HEK293 (cell line): ENCODE measurements around the gene WRNIP1.

Experiments used
- CTCF ChIA-PET: fragments of 350-600 bp; formaldehyde crosslinking; extraction: SDS; loops from one replicate; lab custom pipeline; 2021; ENCODE audit warnings: antibody characterized with exemption; lab: Yijun Ruan, JAX
- POLR2A ChIA-PET: fragments of 300-600 bp; formaldehyde crosslinking; extraction: SDS; loops from one replicate; lab custom pipeline; 2020; ENCODE audit warnings: antibody characterized with exemption, inconsistent platforms; lab: Yijun Ruan, JAX
- H3K27ac ChIP-seq: fragments of 200-500 bp; sonication (Bioruptor generic); 2 replicates; pipeline ENCODE4 v1.5.1; 2014; ENCODE audit warnings: low read depth, low read length, control low read depth, inconsistent platforms; ENCODE audit errors: extremely low read depth
- H3K36me3 ChIP-seq, 2 experiments: fragments of 200-500 bp in 1 of 2; sonication (Bioruptor generic) in 1 of 2; 1 replicate in 1 of 2; 2 replicates in 1 of 2; pipeline ENCODE4 v1.5.1; 2014 to 2017; ENCODE audit warnings: inconsistent platforms in 2 of 2, low read length in 2 of 2; ENCODE audit not compliant: control insufficient read depth in 2 of 2, insufficient read depth in 1 of 2
- H3K4me1 ChIP-seq: fragments of 200-500 bp; sonication (Bioruptor generic); 2 replicates; pipeline ENCODE4 v1.5.1; 2014; ENCODE audit warnings: mild to moderate bottlenecking, low read length, inconsistent platforms; ENCODE audit not compliant: control insufficient read depth, insufficient read depth
- H3K4me3 ChIP-seq: 2 replicates; pipeline ENCODE4 v1.5.1; 2011; ENCODE audit warnings: low read depth, mild to moderate bottlenecking, control low read depth, low read length, moderate library complexity
- H3K9me3 ChIP-seq: fragments of 200-500 bp; sonication (Bioruptor generic); 2 replicates; pipeline ENCODE4 v1.5.1; 2014; ENCODE audit warnings: low read depth, low read length, inconsistent platforms; ENCODE audit not compliant: control insufficient read depth, insufficient read depth
- BCL6B ChIP-seq: fragments of 450-650 bp; formaldehyde crosslinking; IDR thresholded peaks from 2 replicates; pipeline ENCODE4 v1.5.1; 2017; ENCODE audit warnings: missing biosample characterization, missing genetic modification characterization
- FEZF1 ChIP-seq: fragments of 450-650 bp; formaldehyde crosslinking; IDR thresholded peaks from 2 replicates; pipeline ENCODE4 v1.5.1; 2016; ENCODE audit warnings: missing biosample characterization, missing genetic modification characterization
- GLIS1 ChIP-seq: fragments of 450-650 bp; formaldehyde crosslinking; IDR thresholded peaks from 2 replicates; pipeline ENCODE4 v1.5.1; 2016; ENCODE audit warnings: missing biosample characterization, missing genetic modification characterization
- IKZF3 ChIP-seq: fragments of 450-650 bp; IDR thresholded peaks from 2 replicates; pipeline ENCODE4 v1.5.0; 2018; ENCODE audit warnings: missing biosample characterization, mild to moderate bottlenecking, missing genetic modification characterization, moderate library complexity
- KLF10 ChIP-seq: fragments of 450-650 bp; IDR thresholded peaks from 2 replicates; pipeline ENCODE4 v1.5.1; 2018; ENCODE audit warnings: missing biosample characterization, mild to moderate bottlenecking, missing genetic modification characterization
- MEIS1 ChIP-seq: sonication (generic); formaldehyde crosslinking; IDR thresholded peaks from 2 replicates; pipeline ENCODE4 v1.8.1; 2022; ENCODE audit warnings: missing genetic modification reagents, mild to moderate bottlenecking, borderline replicate concordance
- OSR2 ChIP-seq: fragments of 450-650 bp; formaldehyde crosslinking; IDR thresholded peaks from 2 replicates; pipeline ENCODE4 v1.5.1; 2016; ENCODE audit warnings: missing biosample characterization, missing genetic modification characterization
- SCRT1 ChIP-seq: fragments of 450-650 bp; formaldehyde crosslinking; IDR thresholded peaks from 2 replicates; pipeline ENCODE4 v1.5.1; 2016; ENCODE audit warnings: missing biosample characterization, missing genetic modification characterization, borderline replicate concordance
- ZBTB17 ChIP-seq: fragments of 450-650 bp; formaldehyde crosslinking; IDR thresholded peaks from 2 replicates; pipeline ENCODE4 v1.5.1; 2016; ENCODE audit warnings: missing biosample characterization, missing genetic modification characterization
- ZBTB20 ChIP-seq: fragments of 450-650 bp; formaldehyde crosslinking; IDR thresholded peaks from 2 replicates; pipeline ENCODE4 v1.5.1; 2016; ENCODE audit warnings: missing biosample characterization, missing genetic modification characterization
- ZBTB7A ChIP-seq: fragments of 450-650 bp; formaldehyde crosslinking; IDR thresholded peaks from 2 replicates; pipeline ENCODE4 v1.5.1; 2016; ENCODE audit warnings: low read depth, missing biosample characterization, missing genetic modification characterization
- ZEB2 ChIP-seq: fragments of 450-650 bp; formaldehyde crosslinking; IDR thresholded peaks from 2 replicates; pipeline ENCODE4 v1.5.1; 2016; ENCODE audit warnings: missing biosample characterization, missing genetic modification characterization
- ZFP3 ChIP-seq: fragments of 450-650 bp; formaldehyde crosslinking; IDR thresholded peaks from 2 replicates; pipeline ENCODE4 v1.5.1; 2016; ENCODE audit warnings: low read depth, missing biosample characterization, missing genetic modification characterization
- ZFP37 ChIP-seq: fragments of 450-650 bp; formaldehyde crosslinking; IDR thresholded peaks from 2 replicates; pipeline ENCODE4 v1.5.1; 2016; ENCODE audit warnings: missing biosample characterization, missing genetic modification characterization
- ZNF2 ChIP-seq: fragments of 450-650 bp; formaldehyde crosslinking; IDR thresholded peaks from 2 replicates; pipeline ENCODE4 v1.5.1; 2016; ENCODE audit warnings: missing biosample characterization, missing genetic modification characterization
- ZNF24 ChIP-seq: fragments of 450-650 bp; formaldehyde crosslinking; IDR thresholded peaks from 2 replicates; pipeline ENCODE4 v1.5.1; 2016; ENCODE audit warnings: missing biosample characterization, missing genetic modification characterization
- ZNF292 ChIP-seq: fragments of 450-650 bp; formaldehyde crosslinking; IDR thresholded peaks from 2 replicates; pipeline ENCODE4 v1.5.1; 2016; ENCODE audit warnings: low read depth, missing biosample characterization, missing genetic modification characterization, borderline replicate concordance
- ZNF335 ChIP-seq: fragments of 450-650 bp; formaldehyde crosslinking; conservative IDR thresholded peaks from 2 replicates; pipeline ENCODE4 v1.5.1; 2016; ENCODE audit warnings: missing biosample characterization, missing genetic modification characterization
- ZNF341 ChIP-seq: fragments of 450-650 bp; formaldehyde crosslinking; IDR thresholded peaks from 2 replicates; pipeline ENCODE4; 2016; ENCODE audit warnings: low read depth, missing biosample characterization, missing genetic modification characterization
- ZNF350 ChIP-seq: fragments of 450-650 bp; formaldehyde crosslinking; IDR thresholded peaks from 2 replicates; pipeline ENCODE4 v1.5.0; 2017; ENCODE audit warnings: missing biosample characterization, mild to moderate bottlenecking, missing genetic modification characterization
- ZNF416 ChIP-seq: fragments of 450-650 bp; formaldehyde crosslinking; IDR thresholded peaks from 2 replicates; pipeline ENCODE4 v1.5.1; 2016; ENCODE audit warnings: missing biosample characterization, missing genetic modification characterization
- ZNF510 ChIP-seq: fragments of 450-650 bp; formaldehyde crosslinking; IDR thresholded peaks from 2 replicates; pipeline ENCODE4 v1.5.1; 2018; ENCODE audit warnings: mild to moderate bottlenecking, missing genetic modification characterization, missing biosample characterization; ENCODE audit not compliant: insufficient replicate concordance
- ZNF558 ChIP-seq: fragments of 450-650 bp; formaldehyde crosslinking; IDR thresholded peaks from 2 replicates; pipeline ENCODE4 v1.5.1; 2016; ENCODE audit warnings: missing biosample characterization, missing genetic modification characterization
- ZNF596 ChIP-seq: fragments of 450-650 bp; IDR thresholded peaks from 2 replicates; pipeline ENCODE4 v1.5.0; 2018; ENCODE audit warnings: missing biosample characterization, mild to moderate bottlenecking, missing genetic modification characterization, moderate library complexity
- ZNF629 ChIP-seq: fragments of 450-650 bp; formaldehyde crosslinking; IDR thresholded peaks from 2 replicates; pipeline ENCODE4 v1.5.1; 2017; ENCODE audit warnings: missing biosample characterization, missing genetic modification characterization
- ZNF654 ChIP-seq: fragments of 450-650 bp; formaldehyde crosslinking; IDR thresholded peaks from 2 replicates; pipeline ENCODE4 v1.5.1; 2016; ENCODE audit warnings: low read depth, missing biosample characterization, missing genetic modification characterization
- ZNF658 ChIP-seq: fragments of 450-650 bp; formaldehyde crosslinking; IDR thresholded peaks from 2 replicates; pipeline ENCODE4; 2016; ENCODE audit warnings: missing biosample characterization, missing genetic modification characterization
- ZNF830 ChIP-seq: fragments of 450-650 bp; IDR thresholded peaks from 2 replicates; pipeline ENCODE4 v1.5.0; 2018; ENCODE audit warnings: missing biosample characterization, missing genetic modification characterization, low read depth, mild to moderate bottlenecking, moderate library complexity
- ZSCAN30 ChIP-seq: fragments of 450-650 bp; IDR thresholded peaks from 2 replicates; pipeline ENCODE4 v1.5.1; 2018; ENCODE audit warnings: missing biosample characterization, mild to moderate bottlenecking, missing genetic modification characterization, moderate library complexity
- TF ChIP-seq, protein P1 (sequence below): fragments of 450-650 bp; formaldehyde crosslinking; IDR thresholded peaks from 2 replicates; pipeline ENCODE4 v1.5.1; 2016; ENCODE audit warnings: missing biosample characterization, missing genetic modification characterization
- TF ChIP-seq, protein P2 (sequence below): fragments of 450-650 bp; formaldehyde crosslinking; IDR thresholded peaks from 2 replicates; pipeline ENCODE4 v1.5.1; 2017; ENCODE audit warnings: missing biosample characterization, missing genetic modification characterization

WRNIP1 gene

GRCh38 chr6:2748183-2748582, 17.0 kb upstream of the WRNIP1 start (continued):
- TF ChIP-seq, protein P1, sequence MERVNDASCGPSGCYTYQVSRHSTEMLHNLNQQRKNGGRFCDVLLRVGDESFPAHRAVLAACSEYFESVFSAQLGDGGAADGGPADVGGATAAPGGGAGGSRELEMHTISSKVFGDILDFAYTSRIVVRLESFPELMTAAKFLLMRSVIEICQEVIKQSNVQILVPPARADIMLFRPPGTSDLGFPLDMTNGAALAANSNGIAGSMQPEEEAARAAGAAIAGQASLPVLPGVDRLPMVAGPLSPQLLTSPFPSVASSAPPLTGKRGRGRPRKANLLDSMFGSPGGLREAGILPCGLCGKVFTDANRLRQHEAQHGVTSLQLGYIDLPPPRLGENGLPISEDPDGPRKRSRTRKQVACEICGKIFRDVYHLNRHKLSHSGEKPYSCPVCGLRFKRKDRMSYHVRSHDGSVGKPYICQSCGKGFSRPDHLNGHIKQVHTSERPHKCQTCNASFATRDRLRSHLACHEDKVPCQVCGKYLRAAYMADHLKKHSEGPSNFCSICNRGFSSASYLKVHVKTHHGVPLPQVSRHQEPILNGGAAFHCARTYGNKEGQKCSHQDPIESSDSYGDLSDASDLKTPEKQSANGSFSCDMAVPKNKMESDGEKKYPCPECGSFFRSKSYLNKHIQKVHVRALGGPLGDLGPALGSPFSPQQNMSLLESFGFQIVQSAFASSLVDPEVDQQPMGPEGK (tag by site-specific recombination): peak; percentile 46; the same call in 1 of the 2 replicates
- TF ChIP-seq ZNF24 (tag by site-specific recombination): 0 out of 2 replicates have a peak, but pooled peaks have one; percentile 35
- TF ChIP-seq ZFP3 (tag by site-specific recombination): no peak
- no peak for TF ChIP-seq MEIS1 (CRISPR knock-in tag)
- TF ChIP-seq ZNF596 (tag by site-specific recombination): no peak
- TF ChIP-seq GLIS1: peak; percentile 46
- TF ChIP-seq ZNF658: no peak
- 0 out of 2 replicates have a peak, but pooled peaks have one; percentile 39 for TF ChIP-seq ZEB2 (tag by site-specific recombination)
- 0 out of 2 replicates have a peak, but pooled peaks have one; percentile 39 for TF ChIP-seq OSR2 (tag by site-specific recombination)

DNA sequence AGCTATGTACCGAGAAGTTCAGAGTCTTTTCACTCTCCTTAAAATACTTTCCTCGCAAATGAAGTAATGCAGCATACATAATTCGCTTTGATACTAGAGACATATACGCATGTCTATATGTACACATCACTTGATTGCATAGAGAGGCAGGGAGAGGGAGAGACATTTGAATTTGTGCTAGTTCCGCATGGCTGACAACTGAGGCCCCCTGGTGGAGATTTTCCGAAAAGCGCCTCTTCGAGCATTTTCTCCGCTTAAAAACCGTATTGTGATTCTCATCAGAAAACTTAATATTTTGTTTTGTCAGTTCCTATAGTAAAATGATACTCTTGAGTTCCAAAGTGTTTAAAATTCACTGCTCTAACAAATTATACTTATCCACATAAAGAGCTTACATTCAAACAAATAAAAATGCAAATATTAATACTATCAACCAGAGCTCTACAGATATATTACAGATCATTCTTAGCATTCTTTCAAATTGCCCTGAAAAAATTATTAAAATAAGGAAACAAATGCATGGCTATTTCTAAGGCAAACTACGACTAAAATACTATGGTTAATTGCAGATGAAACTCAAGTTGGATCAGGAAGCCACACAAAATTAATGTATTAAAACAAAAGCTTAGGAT, 15.1 kb upstream of the WRNIP1 start:
- ChIA-PET CTCF (interaction anchor here (0.6 to 9.5 kb wide), 57 partner anchors 9 to 1734 kb away, joined by 3 to 212 read pairs (median 3); partner anchors contain the start of gene WRNIP1), POLR2A (interaction anchor here (0.6 kb wide), 1 partner anchor 15 kb away, joined by 3 read pairs; the partner anchor contains the start of gene WRNIP1)
- H3K4me3 ChIP-seq: no peak overlapping the region
- H3K36me3 ChIP-seq: no peaks in the 10 kb centered on the region
- no peaks in the 10 kb centered on the region for H3K9me3 ChIP-seq
- no peak overlapping the region for H3K27ac ChIP-seq
- H3K4me1 ChIP-seq: peaks cover 13% of the 10 kb centered on the region
- TF ChIP-seq, protein P2, sequence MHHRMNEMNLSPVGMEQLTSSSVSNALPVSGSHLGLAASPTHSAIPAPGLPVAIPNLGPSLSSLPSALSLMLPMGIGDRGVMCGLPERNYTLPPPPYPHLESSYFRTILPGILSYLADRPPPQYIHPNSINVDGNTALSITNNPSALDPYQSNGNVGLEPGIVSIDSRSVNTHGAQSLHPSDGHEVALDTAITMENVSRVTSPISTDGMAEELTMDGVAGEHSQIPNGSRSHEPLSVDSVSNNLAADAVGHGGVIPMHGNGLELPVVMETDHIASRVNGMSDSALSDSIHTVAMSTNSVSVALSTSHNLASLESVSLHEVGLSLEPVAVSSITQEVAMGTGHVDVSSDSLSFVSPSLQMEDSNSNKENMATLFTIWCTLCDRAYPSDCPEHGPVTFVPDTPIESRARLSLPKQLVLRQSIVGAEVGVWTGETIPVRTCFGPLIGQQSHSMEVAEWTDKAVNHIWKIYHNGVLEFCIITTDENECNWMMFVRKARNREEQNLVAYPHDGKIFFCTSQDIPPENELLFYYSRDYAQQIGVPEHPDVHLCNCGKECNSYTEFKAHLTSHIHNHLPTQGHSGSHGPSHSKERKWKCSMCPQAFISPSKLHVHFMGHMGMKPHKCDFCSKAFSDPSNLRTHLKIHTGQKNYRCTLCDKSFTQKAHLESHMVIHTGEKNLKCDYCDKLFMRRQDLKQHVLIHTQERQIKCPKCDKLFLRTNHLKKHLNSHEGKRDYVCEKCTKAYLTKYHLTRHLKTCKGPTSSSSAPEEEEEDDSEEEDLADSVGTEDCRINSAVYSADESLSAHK (tag by site-specific recombination): no peak
- TF ChIP-seq ZNF629 (tag by site-specific recombination): peak; percentile 40; the same call in 1 of the 2 replicates
- TF ChIP-seq BCL6B (tag by site-specific recombination): no peak
- TF ChIP-seq ZNF350 (tag by site-specific recombination): no peak
- TF ChIP-seq ZNF658: no peak
- TF ChIP-seq SCRT1 (tag by site-specific recombination): no peak
- no peak for TF ChIP-seq ZNF416 (tag by site-specific recombination)
- no peak for TF ChIP-seq ZFP37
- TF ChIP-seq ZNF558 (tag by site-specific recombination): no peak
- no peak for TF ChIP-seq ZNF510 (tag by site-specific recombination)
- no peak for TF ChIP-seq ZBTB7A (tag by site-specific recombination)
- TF ChIP-seq ZBTB20 (tag by site-specific recombination): no peak
- TF ChIP-seq KLF10 (tag by site-specific recombination): no peak
- no peak for TF ChIP-seq IKZF3
- 0 out of 2 replicates have a peak, but pooled peaks have one; percentile 28 for TF ChIP-seq ZBTB17 (tag by site-specific recombination)
- no peak for TF ChIP-seq ZNF292 (tag by site-specific recombination)
- TF ChIP-seq ZSCAN30 (tag by site-specific recombination): no peak
- TF ChIP-seq ZNF341 (tag by site-specific recombination): no peak
- no peak for TF ChIP-seq ZNF2 (tag by site-specific recombination)
- TF ChIP-seq ZNF335 (tag by site-specific recombination): 0 out of 2 replicates have a peak, but pooled peaks have one; percentile 15
- TF ChIP-seq FEZF1: no peak
- no peak for TF ChIP-seq ZNF830 (tag by site-specific recombination)
- peak; percentile 61 for TF ChIP-seq ZNF654 (tag by site-specific recombination)
